Stimulated activated effector memory CD8-positive, alpha-beta T cell treated with anti-CD3 and anti-CD28 coated beads, Interleukin-12 subunit alpha, Interleukin-12 subunit beta, amount 100 ng/mL, for 72 hours (primary cell): ENCODE results near the gene CLIC4.
"Not testable (repeated sequence)": the region's sequence is repeated elsewhere in the genome, so short reads cannot be mapped to it uniquely, and the experiment has no call there.

Experiments used
- ATAC-seq: fragments of 150-1000 bp; cut with Tn5 transposase; 2 replicates; pipeline ENCODE4 v1.10.0; 2021
- DNase-seq, 2 donors: peaks; one replicate each; pipeline ENCODE4 v3.0.0; 2021 to 2022; ENCODE audit warnings: low spot score in 2 of 2
- H3K27ac Mint-ChIP-seq: one replicate; pipeline ENCODE4 v1.8.0; 2022; ENCODE audit warnings: mild to moderate bottlenecking, mixed read lengths
- H3K36me3 Mint-ChIP-seq: one replicate; pipeline ENCODE4 v1.8.0; 2022; ENCODE audit warnings: mild to moderate bottlenecking, mixed read lengths
- H3K4me1 Mint-ChIP-seq: one replicate; pipeline ENCODE4 v1.8.0; 2022; ENCODE audit warnings: mixed read lengths
- H3K4me3 Mint-ChIP-seq: one replicate; pipeline ENCODE4 v1.8.0; 2022; ENCODE audit warnings: mild to moderate bottlenecking, mixed read lengths
- H3K9me3 Mint-ChIP-seq: one replicate; pipeline ENCODE4 v1.8.0; 2022; ENCODE audit warnings: mixed read lengths

CLIC4 gene

DNA sequence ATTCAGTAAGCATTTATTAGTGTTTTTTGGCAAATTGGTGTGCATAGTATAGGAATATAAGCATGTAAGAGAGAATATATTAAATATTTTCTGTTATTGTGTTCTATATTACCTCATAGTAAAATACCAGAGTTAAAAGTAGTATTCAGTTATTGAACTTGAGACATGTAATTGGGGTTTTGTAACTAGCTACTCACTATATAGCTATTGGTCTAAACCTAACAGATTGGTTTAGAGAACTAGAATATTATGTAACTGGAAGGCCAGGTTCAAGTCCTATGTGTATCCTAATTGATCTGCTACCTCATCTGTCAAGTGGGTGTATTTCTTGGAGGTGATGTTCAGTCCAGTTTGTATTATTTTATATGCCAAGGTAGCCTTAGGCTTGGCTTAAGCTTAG, 26.3 kb downstream of the CLIC4 start:
- Mint-ChIP-seq H3K36me3 (no peaks in the 10 kb centered on the region), H3K4me3 (no peak overlapping the region), H3K4me1 (peaks cover 6% of the 10 kb centered on the region), H3K9me3 (no peaks in the 10 kb centered on the region), H3K27ac (no peak overlapping the region)
- no peak for DNase-seq
- ATAC-seq, result no peak

- ATAC-seq, result no peak
- Mint-ChIP-seq H3K4me3 (no peak overlapping the region), H3K27ac (no peak overlapping the region), H3K9me3 (no peaks in the 10 kb centered on the region), H3K36me3 (no peaks in the 10 kb centered on the region), H3K4me1 (peaks cover 6% of the 10 kb centered on the region)
- DNase-seq, result no peak
Observed at GRCh38 chr1:24773618-24774017, 28.4 kb downstream of the CLIC4 start.

DNA sequence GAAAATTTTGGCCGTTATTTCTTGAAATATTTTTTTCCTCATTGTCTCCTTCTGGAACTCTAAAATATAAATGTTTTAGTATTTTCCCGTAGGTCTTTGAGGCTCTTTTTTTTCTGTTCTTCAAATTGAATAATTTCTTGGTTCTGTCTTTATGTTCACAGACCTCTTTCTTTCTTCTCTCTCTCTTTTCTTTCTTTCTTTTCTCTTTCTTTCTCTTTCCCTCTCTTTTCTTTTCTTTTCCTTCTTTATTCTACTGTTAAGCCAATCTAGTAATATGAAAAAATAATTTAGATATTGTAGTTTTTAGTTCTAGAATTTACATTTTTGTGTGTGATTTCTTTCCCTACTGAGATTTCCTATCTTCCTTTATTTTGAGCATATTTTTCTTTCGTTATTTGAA, 30.1 kb downstream of the CLIC4 start:
- H3K27ac Mint-ChIP-seq, result no peak overlapping the region
- no peaks in the 10 kb centered on the region for H3K36me3 Mint-ChIP-seq
- ATAC-seq, result no peak
- no peak for DNase-seq
- no peak overlapping the region for H3K4me3 Mint-ChIP-seq
- H3K4me1 Mint-ChIP-seq, result peaks cover 5% of the 10 kb centered on the region
- H3K9me3 Mint-ChIP-seq, result no peaks in the 10 kb centered on the region

DNA sequence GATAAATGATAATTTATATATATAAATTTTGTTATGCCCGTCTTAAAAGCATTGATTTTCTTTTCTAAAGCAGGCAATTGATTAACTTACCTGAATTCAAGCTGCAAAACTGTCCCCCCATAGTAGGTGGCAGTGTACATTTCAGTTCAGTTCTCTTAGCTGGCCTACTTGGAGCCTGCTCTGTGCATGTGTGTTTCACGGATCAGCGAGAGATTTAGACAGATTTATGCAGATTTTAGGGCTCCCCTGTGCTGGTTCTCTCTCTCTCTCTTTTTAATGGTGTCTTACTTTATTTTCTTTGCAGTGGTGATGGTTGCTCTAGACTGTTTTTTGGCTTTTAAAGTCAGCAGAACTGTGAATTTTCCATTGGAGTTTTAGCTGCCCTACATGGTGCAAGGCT, 30.7 kb downstream of the CLIC4 start:
- H3K9me3 Mint-ChIP-seq, result no peaks in the 10 kb centered on the region
- H3K4me3 Mint-ChIP-seq, result no peak overlapping the region
- H3K36me3 Mint-ChIP-seq, result no peaks in the 10 kb centered on the region
- ATAC-seq (no peak), DNase-seq (no peak)
- H3K4me1 Mint-ChIP-seq, result no peaks in the 10 kb centered on the region
- H3K27ac Mint-ChIP-seq, result no peak overlapping the region

DNA sequence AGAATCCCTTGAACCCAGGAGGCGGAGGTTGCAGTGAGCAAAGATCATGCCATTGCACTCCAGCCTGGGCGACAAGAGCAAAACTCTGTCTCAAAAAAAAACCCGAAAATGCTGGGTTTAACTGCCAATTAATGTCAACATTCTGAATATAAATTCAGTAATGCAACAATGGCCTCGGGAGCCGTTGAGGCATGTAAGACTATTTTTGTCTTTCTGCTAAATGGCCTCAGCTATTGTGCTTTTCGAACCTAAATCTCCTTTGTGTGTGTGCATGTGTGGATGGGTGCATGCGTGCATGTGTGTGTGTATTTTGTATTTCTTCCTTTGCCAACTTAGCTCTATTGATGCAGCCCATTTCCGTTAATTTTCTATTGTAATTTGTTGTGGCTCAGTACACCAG, 31.6 kb downstream of the CLIC4 start:
- Mint-ChIP-seq H3K9me3 (no peaks in the 10 kb centered on the region), H3K36me3 (no peaks in the 10 kb centered on the region), H3K4me1 (no peaks in the 10 kb centered on the region), H3K27ac (no peak overlapping the region), H3K4me3 (no peak overlapping the region)
- no peak for DNase-seq
- ATAC-seq, result no peak

DNA sequence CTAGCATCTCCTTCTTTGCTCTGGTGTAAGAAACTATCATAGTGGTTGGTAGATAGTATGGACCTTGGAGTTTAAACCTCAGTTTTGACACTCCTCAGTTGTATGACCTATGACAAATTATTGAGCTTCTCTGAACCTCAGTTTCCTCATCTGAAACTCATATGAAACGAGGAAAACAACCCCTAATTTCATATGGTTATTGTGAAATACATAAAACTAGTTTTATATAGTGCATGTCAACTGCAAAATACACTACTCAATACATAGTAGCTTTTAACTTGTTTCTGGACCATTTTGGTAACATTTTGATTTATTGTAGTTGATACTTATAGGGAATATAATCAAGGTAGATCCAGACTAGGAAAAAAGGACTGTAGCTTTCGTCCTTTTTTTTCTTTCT, 32.9 kb downstream of the CLIC4 start:
- H3K4me1 Mint-ChIP-seq, result no peaks in the 10 kb centered on the region
- DNase-seq (no peak), ATAC-seq (no peak)
- no peak overlapping the region for H3K4me3 Mint-ChIP-seq
- H3K27ac Mint-ChIP-seq, result no peak overlapping the region
- H3K36me3 Mint-ChIP-seq, result no peaks in the 10 kb centered on the region
- no peaks in the 10 kb centered on the region for H3K9me3 Mint-ChIP-seq

GRCh38 chr1:24779199-24779598, 34.0 kb downstream of the CLIC4 start:
- H3K27ac Mint-ChIP-seq, result not testable (repeated sequence)

DNA sequence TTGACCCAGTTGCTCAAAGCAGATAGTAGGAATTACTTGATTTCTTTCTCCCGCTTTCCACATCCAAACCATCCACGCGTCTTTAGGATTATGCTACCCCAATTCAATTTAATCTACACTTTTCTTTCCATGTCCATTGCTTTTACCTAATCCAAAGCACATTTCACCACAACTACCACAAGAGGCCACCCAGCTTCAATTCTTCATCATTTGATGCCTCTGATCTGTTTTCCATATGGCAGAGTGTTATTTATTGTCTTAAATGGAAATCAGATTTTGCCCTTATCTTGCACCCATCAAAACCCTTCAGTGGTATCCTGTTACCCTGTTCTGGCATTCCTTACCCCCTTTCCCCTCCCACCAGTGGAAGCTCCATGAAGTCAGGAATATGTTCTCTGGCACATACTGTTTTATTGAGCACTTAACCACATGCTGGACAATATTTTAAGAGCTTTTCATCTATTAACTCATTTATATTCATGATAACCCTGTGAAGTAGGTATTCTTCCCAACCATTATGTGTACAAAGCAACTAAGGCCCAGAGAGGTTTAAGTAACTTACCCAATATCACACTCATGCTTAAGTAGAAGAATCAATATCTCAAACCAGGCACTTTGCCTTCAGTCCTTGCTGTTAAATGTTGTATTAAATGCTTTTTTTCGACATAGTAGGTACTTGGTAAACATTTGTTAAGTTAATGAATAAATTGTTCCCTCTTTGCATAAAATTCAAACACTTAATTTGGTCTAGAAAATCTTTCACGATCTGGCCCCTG, 34.6 kb downstream of the CLIC4 start:
- Mint-ChIP-seq H3K4me3 (no peak overlapping the region), H3K4me1 (no peaks in the 10 kb centered on the region), H3K36me3 (no peaks in the 10 kb centered on the region), H3K9me3 (no peaks in the 10 kb centered on the region), H3K27ac (no peak overlapping the region)
- DNase-seq (no peak), ATAC-seq (no peak)

More at GRCh38 chr1:24779199-24779598, 34.0 kb downstream of the CLIC4 start:
- not testable (repeated sequence) for H3K9me3 Mint-ChIP-seq, H3K4me1 Mint-ChIP-seq, H3K4me3 Mint-ChIP-seq, ATAC-seq, DNase-seq, H3K36me3 Mint-ChIP-seq

- not testable (repeated sequence) for ATAC-seq, DNase-seq, H3K4me1 Mint-ChIP-seq, H3K4me3 Mint-ChIP-seq, H3K36me3 Mint-ChIP-seq, H3K9me3 Mint-ChIP-seq, H3K27ac Mint-ChIP-seq
Observed at GRCh38 chr1:24780626-24781025, 35.4 kb downstream of the CLIC4 start.

DNA sequence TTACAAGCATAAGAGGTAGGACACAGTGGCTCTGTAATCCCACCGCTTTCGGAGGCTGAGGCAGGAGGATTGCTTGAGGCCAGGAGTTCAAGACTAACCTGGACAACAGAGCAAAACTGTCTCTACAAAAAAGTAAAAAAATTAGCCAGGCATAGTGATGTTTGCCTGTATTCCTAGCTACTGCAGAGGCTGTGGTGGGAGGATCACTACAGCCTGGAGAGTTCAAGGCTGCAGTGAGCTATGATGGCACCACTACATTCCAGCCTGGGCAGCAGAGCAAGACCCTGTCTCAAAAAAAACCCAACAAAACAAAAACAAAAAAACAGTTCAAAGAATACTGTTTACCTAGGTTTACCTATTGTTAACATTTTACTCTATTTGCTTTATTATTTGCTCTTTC, 37.4 kb downstream of the CLIC4 start:
- DNase-seq (no peak), ATAC-seq (no peak)
- no peaks in the 10 kb centered on the region for H3K36me3 Mint-ChIP-seq
- no peak overlapping the region for H3K27ac Mint-ChIP-seq
- H3K4me1 Mint-ChIP-seq, result no peaks in the 10 kb centered on the region
- H3K4me3 Mint-ChIP-seq, result no peak overlapping the region
- no peaks in the 10 kb centered on the region for H3K9me3 Mint-ChIP-seq

GRCh38 chr1:24783713-24784112, 38.5 kb downstream of the CLIC4 start:
- Mint-ChIP-seq H3K9me3 (no peaks in the 10 kb centered on the region), H3K4me3 (no peak overlapping the region), H3K27ac (no peak overlapping the region), H3K36me3 (no peaks in the 10 kb centered on the region), H3K4me1 (no peaks in the 10 kb centered on the region)
- DNase-seq (no peak), ATAC-seq (no peak)

GRCh38 chr1:24786191-24786590, 40.9 kb downstream of the CLIC4 start:
- no peaks in the 10 kb centered on the region for H3K4me1 Mint-ChIP-seq
- H3K36me3 Mint-ChIP-seq, result no peaks in the 10 kb centered on the region
- ATAC-seq, result no peak
- H3K9me3 Mint-ChIP-seq, result no peaks in the 10 kb centered on the region
- H3K4me3 Mint-ChIP-seq, result no peak overlapping the region
- no peak for DNase-seq
- no peak overlapping the region for H3K27ac Mint-ChIP-seq

DNA sequence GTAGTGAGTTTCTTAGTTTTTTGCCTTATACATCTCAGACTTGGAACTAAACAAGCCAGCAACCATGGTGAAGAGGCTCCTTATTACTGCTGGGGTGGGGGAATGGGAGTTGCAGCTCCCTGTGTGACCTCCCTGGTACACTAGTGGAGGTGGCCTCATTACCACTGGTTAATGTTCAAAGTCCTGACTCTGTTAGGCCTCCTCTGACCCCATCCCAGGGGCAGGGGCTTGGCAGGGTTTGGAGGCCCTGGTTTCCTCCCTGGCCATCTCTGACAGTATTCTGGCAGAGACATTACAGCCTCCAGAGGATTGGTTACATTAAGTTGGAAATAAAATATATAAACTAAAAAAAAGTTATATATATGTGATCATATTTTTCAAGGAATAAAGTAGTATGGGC, 45.2 kb downstream of the CLIC4 start:
- no peak for ATAC-seq
- no peaks in the 10 kb centered on the region for H3K4me1 Mint-ChIP-seq
- no peaks in the 10 kb centered on the region for H3K9me3 Mint-ChIP-seq

DNA sequence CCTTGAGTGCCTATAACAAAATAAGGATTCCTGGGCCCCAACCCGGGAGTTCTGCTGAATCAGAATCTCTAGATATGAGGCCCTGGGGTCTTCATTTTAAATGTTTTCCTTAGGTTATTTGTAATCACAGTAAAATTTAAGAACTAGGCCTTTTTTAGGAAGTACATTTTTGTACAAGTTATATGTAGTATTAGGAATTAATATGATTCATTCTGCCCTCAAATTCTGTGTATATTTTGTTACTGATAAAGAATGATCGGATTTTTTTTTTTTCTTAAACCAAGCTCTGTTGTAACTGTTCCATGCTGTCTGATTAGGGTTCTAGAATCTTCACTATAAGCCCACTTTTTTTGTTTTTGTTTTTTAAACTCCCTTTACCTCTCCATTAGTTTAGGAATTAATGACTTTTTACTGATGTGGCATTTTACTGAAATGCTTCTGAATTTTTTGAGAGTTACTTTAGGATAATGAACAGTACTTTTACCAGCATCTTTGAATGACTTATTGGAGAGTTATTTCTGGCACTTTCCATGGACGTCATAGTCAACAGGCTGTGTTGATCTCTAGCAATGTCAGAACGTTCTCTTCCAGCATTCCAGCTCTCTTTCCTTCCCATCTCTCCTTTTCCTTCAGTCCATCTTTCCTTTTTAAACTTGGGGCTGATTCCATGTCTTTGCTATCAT, 48.3 kb downstream of the CLIC4 start:
- no peaks in the 10 kb centered on the region for H3K9me3 Mint-ChIP-seq
- no peak overlapping the region for H3K27ac Mint-ChIP-seq
- ATAC-seq, result no peak
- no peaks in the 10 kb centered on the region for H3K4me1 Mint-ChIP-seq
- DNase-seq, result no peak
- no peaks in the 10 kb centered on the region for H3K36me3 Mint-ChIP-seq
- H3K4me3 Mint-ChIP-seq, result no peak overlapping the region

More for the DNA sequence above, 45.2 kb downstream of the CLIC4 start:
- no peak for DNase-seq
- Mint-ChIP-seq H3K36me3 (no peaks in the 10 kb centered on the region), H3K27ac (no peak overlapping the region), H3K4me3 (no peak overlapping the region)

GRCh38 chr1:24794130-24794502, 48.9 kb downstream of the CLIC4 start:
- not testable (repeated sequence) for H3K27ac Mint-ChIP-seq, H3K9me3 Mint-ChIP-seq, DNase-seq, H3K4me1 Mint-ChIP-seq, ATAC-seq, H3K36me3 Mint-ChIP-seq, H3K4me3 Mint-ChIP-seq

DNA sequence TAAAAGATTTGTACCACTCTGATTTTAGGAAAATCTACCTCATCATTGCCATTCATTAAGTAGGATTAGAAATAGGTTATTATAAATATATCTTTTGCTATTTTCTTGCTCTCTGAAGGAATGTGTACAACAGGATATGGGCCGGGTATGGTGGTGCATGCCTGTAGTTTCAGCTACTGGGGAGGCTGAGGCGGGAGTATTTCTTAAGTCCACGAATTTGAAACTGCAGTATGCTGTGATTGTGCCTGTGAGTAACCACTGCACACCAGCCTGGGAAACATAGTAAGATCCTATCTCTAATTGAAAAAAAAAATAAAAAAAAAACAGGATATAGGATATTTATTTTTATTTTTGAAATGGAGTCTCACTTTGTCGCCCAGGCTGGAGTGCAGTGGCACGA, 50.0 kb downstream of the CLIC4 start:
- DNase-seq, result no peak
- no peaks in the 10 kb centered on the region for H3K9me3 Mint-ChIP-seq
- H3K4me1 Mint-ChIP-seq, result no peaks in the 10 kb centered on the region
- no peak overlapping the region for H3K27ac Mint-ChIP-seq
- H3K4me3 Mint-ChIP-seq, result no peak overlapping the region
- ATAC-seq, result no peak
- no peaks in the 10 kb centered on the region for H3K36me3 Mint-ChIP-seq
